HG03159 (cell line): ENCODE results near the gene GPSM3.
A peak's percentile ranks its signal among the peaks of the same experiment; 100 is the strongest.
"Not testable (repeated sequence)": the region's sequence is repeated elsewhere in the genome, so short reads cannot be mapped to it uniquely, and the experiment has no call there.

Source experiments
- ATAC-seq: cut with Tn5 transposase; IDR thresholded peaks from one replicate; pipeline ENCODE4 v1.9.1; 2021; ENCODE audit warnings: mild to moderate bottlenecking, moderate library complexity; ENCODE audit not compliant: unreplicated experiment

GPSM3 gene

DNA sequence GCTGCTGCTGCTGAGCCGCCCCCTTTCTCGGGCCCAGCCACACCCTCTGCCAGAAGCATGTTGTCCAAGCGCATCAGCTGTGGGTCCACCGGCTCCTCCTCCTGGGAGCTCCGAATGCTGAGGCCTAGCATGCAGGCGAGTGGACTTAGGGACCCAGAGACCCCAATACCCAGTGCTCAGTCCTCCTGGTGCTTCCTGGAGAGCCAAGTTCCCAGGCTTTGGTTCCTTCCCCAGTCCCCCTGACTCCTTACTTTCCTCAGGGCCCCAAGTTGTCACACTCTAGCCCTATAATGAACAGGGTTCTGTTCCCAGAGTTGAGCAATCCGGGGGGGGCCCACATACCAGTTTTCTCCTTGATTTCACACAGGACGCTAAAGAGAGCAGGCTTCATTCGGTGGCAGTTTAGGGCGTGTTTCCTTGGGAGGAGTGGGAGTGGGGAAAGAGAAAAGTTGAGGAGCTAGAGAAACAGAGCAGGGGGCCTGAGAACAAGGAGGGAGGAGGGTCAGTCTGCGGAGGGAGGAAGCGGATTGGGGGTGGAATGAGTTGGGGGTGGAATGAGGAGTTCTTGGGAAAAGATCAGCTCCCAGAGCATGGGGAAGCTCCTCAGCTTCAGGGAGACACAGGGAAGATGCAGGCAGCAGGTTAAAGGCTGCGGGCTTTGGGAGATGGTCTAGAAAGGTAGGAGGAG lies 3.9 kb downstream of the GPSM3 start:
- ATAC-seq: no peak

GRCh38 chr6:32187725-32188380 lies 4.6 kb downstream of the GPSM3 start:
- not testable (repeated sequence) for ATAC-seq

GRCh38 chr6:32187009-32187709 lies 5.3 kb downstream of the GPSM3 start:
- no peak for ATAC-seq

DNA sequence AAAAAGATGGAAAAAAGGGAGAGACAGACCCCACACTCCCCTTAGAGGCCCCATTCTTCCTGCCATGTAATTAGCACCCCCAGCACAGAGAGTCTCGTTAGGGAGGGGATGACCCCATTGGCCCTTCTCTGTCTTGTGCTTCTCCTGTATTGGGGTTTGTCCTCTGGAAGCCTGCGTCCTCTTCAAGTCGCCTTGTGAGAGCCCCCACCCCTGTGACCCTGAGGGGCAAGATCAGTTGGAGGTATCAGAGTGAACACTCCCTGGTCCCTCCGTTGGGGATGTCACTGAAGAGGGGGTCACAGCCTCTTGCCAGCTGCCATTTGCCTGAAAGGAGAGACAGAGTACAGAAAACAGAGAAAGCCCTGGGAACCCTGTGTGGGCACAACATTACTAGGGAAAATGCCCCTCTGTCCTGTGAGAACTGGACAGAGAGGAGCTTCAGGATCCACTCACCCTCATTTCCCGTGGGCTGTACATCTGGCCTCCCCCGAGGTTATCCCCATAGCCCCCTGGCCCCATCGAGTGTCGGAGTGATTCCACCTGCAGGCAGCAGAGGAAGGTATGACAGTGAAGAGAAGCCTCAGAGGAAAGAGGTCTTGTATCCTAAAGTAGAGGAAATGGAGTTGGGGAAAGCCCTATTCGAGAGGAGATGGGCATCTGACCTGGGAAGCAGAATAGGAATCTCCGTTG lies 6.1 kb downstream of the GPSM3 start:
- not testable (repeated sequence) for ATAC-seq

- ATAC-seq: not testable (repeated sequence)
Measured at GRCh38 chr6:32185681-32186131, 6.7 kb downstream of the GPSM3 start.

DNA sequence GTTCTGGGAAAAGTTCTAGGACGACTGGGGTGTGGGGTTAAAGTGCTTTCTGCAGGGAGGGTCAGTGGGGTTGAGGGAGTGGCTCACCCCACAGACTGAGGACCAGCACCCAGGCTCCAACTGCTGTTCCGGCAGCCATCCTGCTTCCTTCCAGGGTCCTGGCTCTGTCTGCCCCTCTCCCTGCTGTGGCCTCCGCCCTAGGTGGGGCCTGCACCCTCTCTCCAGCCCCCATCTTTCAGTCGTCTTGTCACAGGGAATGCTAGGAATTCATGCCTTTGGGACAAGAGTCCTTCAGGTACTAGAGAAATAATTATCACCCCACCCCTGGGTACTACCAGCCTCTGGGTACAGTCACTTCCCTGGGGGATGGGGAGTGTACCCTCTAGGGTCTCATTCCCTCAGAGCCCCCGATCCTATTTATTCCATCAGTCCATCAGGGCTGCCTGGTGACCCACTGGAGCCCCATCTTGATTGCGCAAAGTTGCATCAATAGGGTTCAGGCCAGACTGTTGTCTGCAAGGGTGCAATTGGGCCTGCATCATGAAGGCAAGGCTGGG lies 8.3 kb downstream of the GPSM3 start, which contains the start of gene AGER:
AGER (minus strand) TSS at position 170 of the 557 bp plus-strand sequence; CDS start at position 139, 31 bp downstream.
- no peak for ATAC-seq

GRCh38 chr6:32183483-32184083 lies 8.9 kb downstream of the GPSM3 start:
- ATAC-seq: no peak

- no peak for ATAC-seq
Measured at GRCh38 chr6:32183030-32183429, 9.4 kb downstream of the GPSM3 start.

- no peak for ATAC-seq
Measured at GRCh38 chr6:32182555-32182981, 9.9 kb downstream of the GPSM3 start.

- no peak for ATAC-seq
Measured at GRCh38 chr6:32181915-32182529, 10.4 kb downstream of the GPSM3 start.

DNA sequence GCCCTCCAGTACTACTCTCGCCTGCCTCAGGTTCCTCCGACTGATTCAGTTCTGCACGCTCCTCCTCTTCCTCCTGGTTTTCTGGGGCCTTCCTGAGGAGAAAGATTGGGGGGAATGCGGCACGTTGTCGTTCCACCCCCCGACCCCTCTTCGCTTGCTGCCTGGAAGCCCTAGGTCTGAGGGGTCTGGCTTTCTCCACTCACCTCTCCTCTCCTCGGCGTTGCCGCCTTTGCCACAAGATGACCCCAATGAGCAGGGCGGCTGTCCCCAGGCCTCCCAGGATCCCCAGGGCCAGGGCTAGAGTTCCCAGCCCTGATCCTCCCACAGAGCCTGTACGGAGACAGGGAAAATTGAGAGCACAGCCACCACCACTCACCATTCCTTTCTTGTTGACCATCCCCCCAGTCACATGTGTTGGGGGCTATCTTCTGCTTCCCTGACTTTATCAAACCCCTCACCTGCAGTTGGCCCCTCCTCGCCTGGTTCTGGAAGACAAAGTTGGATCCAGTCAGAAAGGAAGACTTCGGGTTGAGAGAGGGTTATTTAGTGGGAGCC lies 11.2 kb downstream of the GPSM3 start:
- no peak for ATAC-seq

DNA sequence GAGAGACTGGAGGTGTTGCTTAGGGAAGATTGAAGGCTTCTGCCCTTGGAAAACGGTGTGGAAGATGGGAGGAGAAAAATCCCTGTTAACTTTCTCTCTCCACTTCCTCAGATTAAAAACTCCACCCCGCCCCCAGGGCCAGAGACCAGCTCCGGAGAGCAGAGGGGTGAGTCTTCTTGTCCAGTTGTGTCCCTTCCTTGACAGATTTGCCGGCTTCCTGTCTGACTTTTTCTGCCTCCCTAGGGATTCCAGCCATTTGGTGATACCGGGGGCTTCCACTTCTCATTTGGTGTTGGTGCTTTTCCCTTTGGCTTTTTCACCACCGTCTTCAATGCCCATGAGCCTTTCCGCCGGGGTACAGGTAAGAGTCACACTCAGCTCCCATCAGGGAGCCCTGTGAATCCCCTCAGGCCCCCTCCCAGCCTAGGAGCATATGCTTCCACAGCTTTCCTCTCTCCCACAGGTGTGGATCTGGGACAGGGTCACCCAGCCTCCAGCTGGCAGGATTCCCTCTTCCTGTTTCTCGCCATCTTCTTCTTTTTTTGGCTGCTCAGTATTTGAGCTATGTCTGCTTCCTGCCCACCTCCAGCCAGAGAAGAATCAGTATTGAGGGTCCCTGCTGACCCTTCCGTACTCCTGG lies 12.6 kb downstream of the GPSM3 start:
- no peak for ATAC-seq

DNA sequence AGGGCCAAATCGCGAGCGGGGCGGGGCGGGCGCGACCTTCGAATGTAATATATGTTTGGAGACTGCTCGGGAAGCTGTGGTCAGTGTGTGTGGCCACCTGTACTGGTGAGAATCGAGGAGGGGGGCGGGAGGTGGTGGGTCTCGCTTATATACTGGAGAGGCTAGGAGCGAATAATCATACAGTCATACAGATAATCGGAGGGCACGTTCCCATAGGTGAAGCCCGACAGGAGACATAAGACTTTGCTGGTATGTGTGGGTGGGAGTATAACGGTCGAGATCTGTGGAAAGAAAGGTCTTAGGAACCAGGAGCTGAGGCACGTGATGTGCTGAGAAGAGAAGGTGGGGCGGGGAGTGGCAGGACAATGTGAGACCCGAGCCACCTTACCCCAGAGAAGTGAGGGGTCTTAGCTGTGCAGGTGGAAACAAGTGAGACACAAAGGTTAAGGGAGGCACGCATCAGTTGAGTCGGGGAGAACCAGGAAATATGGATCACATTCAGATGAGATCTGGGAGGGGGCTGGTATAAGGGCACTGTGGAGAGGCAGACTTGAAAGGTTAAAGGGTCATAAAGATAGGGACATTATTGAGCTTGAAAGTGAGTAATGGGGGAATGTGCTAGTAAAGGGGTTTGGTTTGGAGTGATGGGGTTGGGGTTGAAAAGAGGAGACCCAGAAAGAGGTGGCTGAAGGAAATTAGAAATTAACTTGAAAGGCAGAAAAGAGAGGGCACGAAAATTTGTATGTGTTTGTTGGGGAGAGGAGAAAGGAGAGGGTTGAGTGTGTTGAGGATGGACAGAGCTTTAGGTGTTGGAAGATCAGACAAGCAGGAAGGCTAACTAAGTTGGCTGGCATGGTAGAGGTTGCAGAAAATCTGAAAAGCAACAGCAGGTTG lies 13.6 kb downstream of the GPSM3 start:
- no peak for ATAC-seq

DNA sequence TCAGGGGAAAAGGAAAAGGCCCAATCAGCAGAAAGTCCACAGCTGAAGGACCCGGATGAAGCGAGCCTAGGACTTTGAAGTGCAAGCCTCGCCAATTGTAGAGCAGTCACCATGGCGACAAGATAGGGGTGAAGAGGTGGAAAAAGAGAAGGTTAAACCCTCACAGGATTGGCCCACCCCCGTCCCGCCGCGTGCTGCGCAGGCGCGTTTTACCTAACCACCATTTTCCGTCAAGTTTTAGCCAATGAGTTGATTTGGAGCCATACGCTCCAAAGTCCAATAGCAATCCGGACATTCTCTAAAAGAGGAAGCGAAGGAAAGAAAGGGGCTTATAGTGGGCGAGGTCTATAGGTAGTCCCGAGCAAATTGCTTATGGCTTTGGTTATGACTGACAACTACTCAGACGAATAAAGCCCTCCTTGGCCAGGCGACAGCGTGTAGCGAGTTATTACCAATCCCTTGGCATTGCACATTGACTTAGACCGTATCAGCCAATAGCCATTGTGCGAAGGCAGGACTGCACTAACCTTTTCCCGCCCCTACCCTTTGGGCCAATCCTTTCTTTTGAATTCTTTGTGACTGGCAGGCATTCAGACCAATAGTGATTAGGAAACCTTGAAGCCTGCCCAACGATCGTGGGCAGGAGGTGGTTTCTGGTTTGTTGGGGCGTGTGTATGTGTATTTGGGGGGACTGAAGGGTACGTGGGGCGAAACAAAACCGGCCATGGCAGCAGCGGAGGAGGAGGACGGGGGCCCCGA lies 14.5 kb downstream of the GPSM3 start, which contains the start of gene RNF5:
RNF5 (plus strand) TSS at position 618 of the 759 bp plus-strand sequence; CDS start at position 725, 107 bp downstream.
- peak; percentile 75 for ATAC-seq

DNA sequence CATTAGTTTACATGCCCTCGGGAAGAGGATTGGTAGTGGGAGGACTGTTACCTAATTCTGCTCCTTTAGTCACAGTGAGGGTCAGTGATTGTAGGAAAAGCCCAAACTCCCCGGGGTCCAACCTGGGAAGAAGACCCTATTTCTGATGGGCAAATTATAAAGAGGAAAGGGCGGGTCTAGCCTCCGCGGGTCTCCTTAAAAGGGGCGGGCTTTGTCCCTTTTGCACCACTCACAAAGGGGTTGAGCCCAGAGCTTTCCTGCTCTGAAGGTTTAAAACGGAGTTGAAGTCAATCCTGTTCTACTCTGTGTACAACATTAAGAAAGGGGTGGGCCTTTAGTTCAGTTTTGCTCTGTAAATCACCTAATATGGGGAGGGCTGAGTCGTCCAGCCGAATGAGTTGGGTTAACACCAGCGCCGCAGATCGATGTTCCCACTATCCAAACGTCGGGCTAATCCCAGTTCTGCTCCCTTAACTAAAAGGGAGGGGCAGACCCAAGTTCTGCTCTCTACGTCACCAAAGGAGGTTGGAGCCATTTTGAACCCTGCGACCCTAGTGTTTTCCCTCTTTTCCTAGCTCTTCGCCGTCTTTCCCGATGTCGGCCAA lies 15.2 kb downstream of the GPSM3 start:
- ATAC-seq: no peak

DNA sequence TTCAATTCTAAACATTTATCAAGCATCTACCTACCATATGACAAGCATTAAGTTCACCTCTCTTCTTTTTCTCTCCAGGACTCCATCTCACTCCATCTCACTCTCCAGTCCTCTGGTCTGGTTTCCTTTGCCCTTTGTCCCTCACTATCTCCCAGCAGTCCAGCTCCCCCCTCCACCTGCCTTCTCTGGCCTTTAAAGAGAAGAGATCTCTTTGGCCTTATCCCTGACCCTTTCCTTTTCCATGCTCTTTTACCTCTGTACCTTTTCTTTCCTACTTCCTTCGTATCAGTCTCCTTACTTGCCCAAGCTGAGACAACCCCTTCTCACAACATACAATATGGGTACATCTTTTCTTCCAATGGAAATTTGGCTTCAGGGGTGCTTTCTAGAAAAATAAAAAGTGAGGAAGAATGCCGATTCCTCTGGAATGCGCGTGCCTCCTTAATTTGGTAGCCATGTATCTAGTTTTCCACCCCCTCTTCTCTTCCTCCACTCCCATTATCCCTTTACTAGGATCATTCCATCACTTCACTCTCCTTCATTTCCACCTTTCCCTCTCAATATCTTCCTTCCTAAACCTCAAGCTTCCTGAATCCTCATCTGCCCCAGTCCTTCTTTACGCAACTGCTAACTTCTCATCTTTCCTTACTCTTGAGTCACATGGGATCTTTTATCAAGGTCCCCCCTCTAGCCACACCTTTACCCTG lies 15.8 kb downstream of the GPSM3 start:
- ATAC-seq: no peak
